A549 (cell line): Measurements from ENCODE around the gene TSPEAR. TPM values are rescaled to one million over a fixed set of nuclear protein-coding genes. Genes with fewer than 3 reads are reported as not detected.
"Not testable (repeated sequence)": the region's sequence is repeated elsewhere in the genome, so short reads cannot be mapped to it uniquely, and the experiment has no call there.

Experiments used
- ATAC-seq, 2 experiments: fragments of 200-7000 bp in 1 of 2; fragments of >200 bp in 1 of 2; cut with Nextera tagmentation in 1 of 2; cut with Tn5 transposase in 1 of 2; 3 replicates each; pipeline versions ENCODE4 v1.8.0 to v1.9.1; 2018 to 2020; ENCODE audit warnings: mild to moderate bottlenecking in 1 of 2, moderate library complexity in 1 of 2
- CTCF ChIA-PET: fragments of 300-600 bp; sonication (Branson Sonifier 250); formaldehyde crosslinking; extraction: SDS; loops from one replicate; lab custom pipeline; 2021; ENCODE audit warnings: antibody characterized with exemption, inconsistent platforms; lab: Yijun Ruan, JAX
- POLR2A ChIA-PET: fragments of 350-600 bp; formaldehyde crosslinking; extraction: SDS; loops from one replicate; lab custom pipeline; 2021; ENCODE audit warnings: antibody characterized with exemption, inconsistent platforms; lab: Yijun Ruan, JAX
- DNase-seq, 2 experiments: peaks; one replicate each; pipeline versions ENCODE4 v3.0.0 to v3.0.0-alpha.2; 2011 to 2016; ENCODE audit warnings: low read depth in 1 of 2, low spot score in 1 of 2
- FAIRE-seq: peaks from 2 replicates; lab custom pipeline; 2011; peaks lifted over from hg19 to GRCh38; lab: Jason Lieb, UNC
- H3K27ac ChIP-seq, 2 experiments: fragments of >200 bp; sonication (Bioruptor Twin); formaldehyde crosslinking; 3 replicates each; pipeline ENCODE4 v1.5.1; 2016 to 2017
- H3K4me1 ChIP-seq: fragments of >200 bp; sonication (Bioruptor Twin); formaldehyde crosslinking; 3 replicates; pipeline ENCODE4 v1.6.1; 2016
- H3K4me2 ChIP-seq: fragments of >200 bp; sonication (Bioruptor Twin); formaldehyde crosslinking; 3 replicates; pipeline ENCODE4 v1.6.1; 2016
- H3K4me3 ChIP-seq: fragments of >200 bp; sonication (Bioruptor Twin); formaldehyde crosslinking; 3 replicates; pipeline ENCODE4 v1.5.1; 2016
- H3K9me3 ChIP-seq: fragments of >200 bp; sonication (Bioruptor Twin); formaldehyde crosslinking; 3 replicates; pipeline ENCODE4 v1.6.1; 2016
- CBX2 ChIP-seq: fragments of 200-600 bp; sonication (generic); IDR thresholded peaks from 2 replicates; pipeline ENCODE4 v1.6.1; 2016; ENCODE audit warnings: low read depth, mild to moderate bottlenecking, borderline replicate concordance
- CEBPB ChIP-seq, 2 experiments: fragments of >200 bp in 1 of 2; sonication (Bioruptor Twin) in 1 of 2; formaldehyde crosslinking in 1 of 2; IDR thresholded peaks; 2 replicates each; pipeline ENCODE4 v1.6.1; 2012 to 2016
- CHD2 ChIP-seq: fragments of 150-350 bp; IDR thresholded peaks from 2 replicates; pipeline ENCODE4 v1.6.1; 2014; ENCODE audit warnings: low read length; ENCODE audit not compliant: partially characterized antibody
- CHD4 ChIP-seq: fragments of 200-600 bp; sonication (generic); IDR thresholded peaks from 2 replicates; pipeline ENCODE4 v1.6.1; 2016; ENCODE audit warnings: antibody characterized with exemption, mild to moderate bottlenecking, borderline replicate concordance
- EHF ChIP-seq: fragments of 250-450 bp; sonication (Bioruptor Pico); IDR thresholded peaks from 2 replicates; pipeline ENCODE4 v1.5.0; 2020; ENCODE audit warnings: mild to moderate bottlenecking
- EHMT2 ChIP-seq: fragments of 200-600 bp; sonication (generic); IDR thresholded peaks from 2 replicates; pipeline ENCODE4 v1.6.1; 2016; ENCODE audit warnings: antibody characterized with exemption, low read depth, mild to moderate bottlenecking, moderate library complexity
- FOSB ChIP-seq: fragments of 250-450 bp; sonication (Bioruptor Pico); IDR thresholded peaks from 2 replicates; pipeline ENCODE4 v1.5.0; 2020; ENCODE audit warnings: mild to moderate bottlenecking, moderate library complexity
- FOXS1 ChIP-seq: fragments of 250-450 bp; sonication (Bioruptor Pico); IDR thresholded peaks from 2 replicates; pipeline ENCODE4 v1.5.0; 2020; ENCODE audit warnings: mild to moderate bottlenecking, moderate library complexity
- HDAC2 ChIP-seq: fragments of 200-600 bp; sonication (generic); IDR thresholded peaks from 2 replicates; pipeline ENCODE4 v1.6.1; 2016
- HOXB13 ChIP-seq: fragments of 250-450 bp; sonication (Bioruptor Pico); IDR thresholded peaks from 2 replicates; pipeline ENCODE4 v1.5.0; 2020; ENCODE audit warnings: low read depth, mild to moderate bottlenecking, moderate library complexity
- JUN ChIP-seq, 2 experiments: fragments of >200 bp; sonication (Bioruptor Twin); formaldehyde crosslinking; IDR thresholded peaks; 2 replicates in 1 of 2; 3 replicates in 1 of 2; pipeline ENCODE4 v1.6.1; 2016 to 2017
- JUNB ChIP-seq: fragments of >200 bp; sonication (Bioruptor Twin); formaldehyde crosslinking; IDR thresholded peaks from 2 replicates; pipeline ENCODE4 v1.6.1; 2016
- MAZ ChIP-seq: fragments of 150-350 bp; IDR thresholded peaks from 2 replicates; pipeline ENCODE4 v1.6.1; 2014; ENCODE audit warnings: antibody characterized with exemption, low read depth, low read length, borderline replicate concordance
- MYC ChIP-seq: IDR thresholded peaks from 2 replicates; pipeline ENCODE4 v1.6.1; 2012; ENCODE audit warnings: mild to moderate bottlenecking, inconsistent platforms, low read length, improper control_type of control experiment, borderline replicate concordance
- SMC3 ChIP-seq: fragments of >200 bp; sonication (Bioruptor Twin); formaldehyde crosslinking; IDR thresholded peaks from 3 replicates; pipeline ENCODE4 v1.6.1; 2018; ENCODE audit warnings: inconsistent platforms
- TFCP2L1 ChIP-seq: fragments of 250-450 bp; sonication (Bioruptor Pico); IDR thresholded peaks from 2 replicates; pipeline ENCODE4 v1.5.0; 2021; ENCODE audit warnings: mild to moderate bottlenecking
- TP53 ChIP-seq: fragments of 250-450 bp; sonication (Bioruptor Pico); IDR thresholded peaks from 2 replicates; pipeline ENCODE4 v1.5.0; 2021; ENCODE audit warnings: mild to moderate bottlenecking, moderate library complexity
- ZSCAN20 ChIP-seq: fragments of 250-450 bp; sonication (Bioruptor Pico); IDR thresholded peaks from 2 replicates; pipeline ENCODE4 v1.8.0; 2022; ENCODE audit warnings: mild to moderate bottlenecking, moderate library complexity
- WGBS: methylation state at CpG from one replicate; pipeline ENCODE4 v1.1.6; 2017; ENCODE audit errors: missing lambda C conversion rate; 5-methylcytosine and 5-hydroxymethylcytosine counted together
- polyA plus RNA-seq, 4 experiments: library from polyadenylated mRNA; depleted of rRNA in 3 of 4; stranded (reverse); fragments of >200 nt; fragmentation: RNase III in 1 of 4; extraction: RNeasy Plus Mini Kit Qiagen cat#74134 plus additional on column Dnase treatment in 1 of 4; gene quantifications; 2 replicates in 3 of 4; 3 replicates in 1 of 4; pipeline ENCODE4 v1.2.3, GENCODE V29; 2011 to 2017

The TSPEAR gene
- polyA plus RNA-seq, 2 of the 4 experiments (the other 2 are of a cell fraction): not detected

DNA sequence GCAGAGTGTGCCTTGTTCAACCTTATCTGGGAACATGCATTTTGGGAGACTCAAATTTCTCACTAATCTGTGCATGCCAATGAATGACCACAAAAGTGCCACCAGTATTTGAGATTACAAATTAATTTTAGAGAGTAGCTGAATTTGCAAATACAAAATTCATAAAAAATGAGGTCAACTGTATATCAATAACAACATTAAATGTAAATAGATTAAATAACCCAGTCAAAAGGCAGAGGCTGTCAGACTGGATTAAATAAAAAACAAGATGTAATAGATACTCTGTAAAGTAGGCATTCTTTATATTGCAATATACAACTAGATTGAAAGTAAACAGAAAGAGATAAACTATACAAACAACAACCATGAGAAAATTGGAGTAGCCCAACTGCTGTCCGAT lies 147.3 kb downstream of the TSPEAR start:
- H3K4me3 ChIP-seq: no peak overlapping the region
- POLR2A ChIA-PET: no interaction called here

DNA sequence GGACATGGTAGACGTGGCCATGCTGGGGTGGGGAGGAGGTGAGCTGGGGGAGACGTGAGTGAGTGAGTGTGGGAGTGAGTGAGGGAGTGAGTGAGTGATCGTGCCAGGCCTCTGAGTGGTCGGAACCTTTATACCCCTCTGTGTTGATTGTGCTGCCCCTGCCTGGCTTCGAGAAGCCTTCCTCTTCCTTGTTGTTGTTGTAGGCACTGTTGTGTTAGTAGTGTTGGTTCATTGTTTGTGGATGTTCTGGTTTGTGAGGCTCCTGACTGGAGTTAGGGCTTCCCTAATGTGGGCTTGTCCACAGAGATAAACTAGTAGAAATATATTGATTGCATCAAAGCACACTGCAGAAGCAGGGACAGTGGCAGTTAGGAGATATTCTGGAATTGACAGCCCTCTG lies 152.7 kb downstream of the TSPEAR start, which contains the start of gene KRTAP10-3:
TSS of gene KRTAP10-3 (minus strand) at position 101 of the 400 bp plus-strand sequence. CDS start at position 21, 80 bp downstream.
- Histone ChIP-seq H3K9me3 (no peaks in the 10 kb centered on the region), H3K4me2 (no peak within 1 kb of the TSS), H3K27ac (no peak within 1 kb of the TSS), H3K4me3 (no peak within 1 kb of the TSS), H3K4me1 (no peaks in the 10 kb centered on the region)
- no peak for FAIRE-seq
- ChIA-PET CTCF (interaction anchor here (0.6 kb wide), 1 partner anchor 571 kb away, joined by 4 read pairs; no protein-coding TSS in a partner anchor), POLR2A (no interaction called here)
- no peak for DNase-seq
- no peak for ATAC-seq
- no peak for TF ChIP-seq JUN (IDR thresholded peaks at IDR 0.05)
- no peak for TF ChIP-seq EHF (CRISPR knock-in tag)
- TF ChIP-seq CEBPB (IDR thresholded peaks at IDR 0.05): no peak
- no peak for TF ChIP-seq CBX2
- no peak for TF ChIP-seq TFCP2L1 (CRISPR knock-in tag)
- TF ChIP-seq HOXB13 (CRISPR knock-in tag): no peak
- no peak for TF ChIP-seq JUNB
- no peak for TF ChIP-seq MYC
- TF ChIP-seq CHD4: no peak
- TF ChIP-seq EHMT2: no peak
- no peak for TF ChIP-seq TP53 (CRISPR knock-in tag)
- WGBS: 31% methylated on average over 5 of the region's 5 CpGs

More for the DNA sequence above, 147.3 kb downstream of the TSPEAR start:
- DNase-seq: no peak
- H3K4me2 ChIP-seq: no peak overlapping the region
- WGBS: 88% methylated on average over 1 of the region's 1 CpG
- no peaks in the 10 kb centered on the region for H3K4me1 ChIP-seq
- no peak overlapping the region for H3K27ac ChIP-seq
- ATAC-seq: no peak
- CTCF ChIA-PET: no interaction called here
- no peak for FAIRE-seq
- H3K9me3 ChIP-seq: no peaks in the 10 kb centered on the region
- TF ChIP-seq FOSB (CRISPR knock-in tag) (no peak), HDAC2 (no peak)

DNA sequence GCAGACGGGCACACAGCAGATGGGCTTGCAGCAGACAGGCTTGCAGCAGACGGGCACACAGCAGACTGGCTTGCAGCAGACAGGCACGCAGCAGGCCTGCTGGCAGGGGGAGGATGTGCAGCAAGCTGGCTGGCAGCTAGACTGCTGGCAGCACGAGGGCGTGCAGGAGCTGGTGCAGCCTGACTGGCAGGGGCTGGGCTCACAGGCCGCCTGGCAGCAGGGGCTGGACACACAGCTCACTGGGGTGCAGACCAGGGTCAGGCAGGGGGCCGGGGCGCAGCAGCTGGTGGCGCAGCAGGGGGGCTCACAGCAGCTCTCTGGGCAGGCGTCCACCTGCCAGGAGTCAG lies 153.1 kb downstream of the TSPEAR start:
- POLR2A ChIA-PET, ATAC-seq, H3K27ac ChIP-seq, H3K4me1 ChIP-seq, FAIRE-seq, DNase-seq, H3K9me3 ChIP-seq, H3K4me3 ChIP-seq, H3K4me2 ChIP-seq: not testable (repeated sequence)
- WGBS: 5% methylated on average over 3 of the region's 10 CpGs
- CTCF ChIA-PET: interaction anchor here (0.6 kb wide), 1 partner anchor 571 kb away, joined by 4 read pairs; no protein-coding TSS in a partner anchor

DNA sequence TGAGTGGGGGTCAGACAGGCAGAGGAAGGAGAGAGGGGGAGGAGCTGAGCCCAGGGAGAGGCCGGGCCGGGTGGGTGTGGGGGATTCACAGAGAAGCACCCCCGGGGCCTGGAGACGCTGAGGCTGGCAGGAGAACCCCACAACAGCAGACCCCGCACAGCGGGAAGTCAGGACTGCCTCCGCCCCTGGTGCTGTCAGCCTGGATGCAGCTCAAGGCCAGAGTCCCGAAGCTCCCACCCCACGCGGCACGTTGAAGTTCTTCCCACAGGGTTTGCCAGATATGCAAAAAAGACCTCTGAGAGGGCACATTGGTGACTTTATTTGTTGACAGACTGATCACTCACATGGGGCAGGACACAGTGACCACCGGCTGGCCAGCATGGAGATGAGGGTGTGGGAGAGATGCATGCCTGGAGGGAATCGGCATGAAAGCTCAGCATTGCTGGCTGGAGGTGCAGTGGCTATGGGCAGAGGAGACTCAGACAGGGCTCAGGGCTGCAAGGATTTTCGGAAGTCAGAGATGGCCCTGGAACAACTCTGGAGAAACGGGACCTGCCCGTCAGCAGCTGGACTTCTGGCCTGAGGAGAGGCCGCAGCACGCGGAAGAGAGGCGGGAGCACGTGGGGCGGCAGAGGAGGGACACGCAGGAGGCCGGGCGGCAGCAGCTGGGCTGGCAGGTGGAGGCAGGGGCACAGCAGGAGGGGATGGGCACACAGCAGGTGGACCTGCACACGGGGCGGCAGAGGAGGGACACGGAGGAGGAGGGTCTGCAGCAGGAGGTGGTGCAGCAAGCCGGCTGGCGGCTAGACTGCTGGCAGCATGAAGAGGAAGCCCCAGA lies 153.7 kb downstream of the TSPEAR start:
- ChIA-PET POLR2A (no interaction called here), CTCF (interaction anchor here (0.7 to 0.8 kb wide), 2 partner anchors 23 to 41 kb away, joined by 3 to 4 read pairs; partner anchors contain the start of gene KRTAP10-5)
- ATAC-seq (no peak), DNase-seq (no peak), FAIRE-seq (no peak)
- TF ChIP-seq SMC3 (no peak), MAZ (no peak), ZSCAN20 (CRISPR knock-in tag) (no peak), CHD2 (no peak), FOXS1 (CRISPR knock-in tag) (no peak), HOXB13 (CRISPR knock-in tag) (no peak)
- WGBS: 53% methylated on average over 22 of the region's 30 CpGs
- no peak overlapping the region for H3K27ac ChIP-seq
- no peaks in the 10 kb centered on the region for H3K4me1 ChIP-seq
- no peak overlapping the region for H3K4me2 ChIP-seq
- H3K4me3 ChIP-seq: no peak overlapping the region
- no peaks in the 10 kb centered on the region for H3K9me3 ChIP-seq
